LNCaP clone FGC (cell line): Measurements from ENCODE around the gene FCRL5.
A peak's percentile ranks its signal among the peaks of the same experiment; 100 is the strongest.

Experiments
- DNase-seq: peaks from one replicate; pipeline ENCODE4 v3.0.0-alpha.2; 2011; ENCODE audit warnings: low read depth
- H3K4me3 ChIP-seq: 2 replicates; pipeline ENCODE4 v1.5.1; 2011; ENCODE audit warnings: mild to moderate bottlenecking, low read depth, low read length, control low read depth
- TF ChIP-seq, protein P1 (sequence below): IDR thresholded peaks from 2 replicates; pipeline ENCODE4 v1.5.1; 2012; ENCODE audit warnings: mild to moderate bottlenecking; ENCODE audit not compliant: control insufficient read depth, insufficient read depth; ENCODE audit errors: extremely low read depth

Gene FCRL5

DNA sequence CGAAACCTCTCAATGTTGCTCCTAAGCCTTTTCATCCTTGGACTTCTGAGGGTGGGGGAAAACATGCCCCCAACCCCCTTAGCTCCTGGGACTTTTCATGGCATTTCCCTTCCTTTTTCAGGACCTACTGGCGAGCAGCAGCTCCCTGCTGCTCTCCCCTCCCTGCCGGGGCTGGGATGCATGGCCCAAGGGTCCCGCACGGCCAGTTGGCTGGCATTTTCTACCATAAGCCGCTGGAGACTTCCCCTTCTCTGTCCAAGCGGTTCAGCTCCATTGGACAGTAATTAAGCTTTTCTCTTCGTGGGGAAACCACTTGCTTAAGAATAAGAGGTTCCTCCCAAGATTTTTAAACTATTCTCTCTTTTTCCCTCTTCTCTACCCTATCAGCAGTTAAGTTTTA, 52.8 kb downstream of the FCRL5 start:
- no peak overlapping the region for H3K4me3 ChIP-seq
- no peak for DNase-seq
- TF ChIP-seq, protein P1, sequence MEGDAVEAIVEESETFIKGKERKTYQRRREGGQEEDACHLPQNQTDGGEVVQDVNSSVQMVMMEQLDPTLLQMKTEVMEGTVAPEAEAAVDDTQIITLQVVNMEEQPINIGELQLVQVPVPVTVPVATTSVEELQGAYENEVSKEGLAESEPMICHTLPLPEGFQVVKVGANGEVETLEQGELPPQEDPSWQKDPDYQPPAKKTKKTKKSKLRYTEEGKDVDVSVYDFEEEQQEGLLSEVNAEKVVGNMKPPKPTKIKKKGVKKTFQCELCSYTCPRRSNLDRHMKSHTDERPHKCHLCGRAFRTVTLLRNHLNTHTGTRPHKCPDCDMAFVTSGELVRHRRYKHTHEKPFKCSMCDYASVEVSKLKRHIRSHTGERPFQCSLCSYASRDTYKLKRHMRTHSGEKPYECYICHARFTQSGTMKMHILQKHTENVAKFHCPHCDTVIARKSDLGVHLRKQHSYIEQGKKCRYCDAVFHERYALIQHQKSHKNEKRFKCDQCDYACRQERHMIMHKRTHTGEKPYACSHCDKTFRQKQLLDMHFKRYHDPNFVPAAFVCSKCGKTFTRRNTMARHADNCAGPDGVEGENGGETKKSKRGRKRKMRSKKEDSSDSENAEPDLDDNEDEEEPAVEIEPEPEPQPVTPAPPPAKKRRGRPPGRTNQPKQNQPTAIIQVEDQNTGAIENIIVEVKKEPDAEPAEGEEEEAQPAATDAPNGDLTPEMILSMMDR = no peak

GRCh38 chr1:157498736-157499090, 53.6 kb downstream of the FCRL5 start:
- no peak overlapping the region for H3K4me3 ChIP-seq
- DNase-seq = no peak
- TF ChIP-seq, protein P1 = no peak

GRCh38 chr1:157497987-157498735, 54.2 kb downstream of the FCRL5 start:
- no peak for DNase-seq
- TF ChIP-seq, protein P1 = no peak
- no peak overlapping the region for H3K4me3 ChIP-seq

DNA sequence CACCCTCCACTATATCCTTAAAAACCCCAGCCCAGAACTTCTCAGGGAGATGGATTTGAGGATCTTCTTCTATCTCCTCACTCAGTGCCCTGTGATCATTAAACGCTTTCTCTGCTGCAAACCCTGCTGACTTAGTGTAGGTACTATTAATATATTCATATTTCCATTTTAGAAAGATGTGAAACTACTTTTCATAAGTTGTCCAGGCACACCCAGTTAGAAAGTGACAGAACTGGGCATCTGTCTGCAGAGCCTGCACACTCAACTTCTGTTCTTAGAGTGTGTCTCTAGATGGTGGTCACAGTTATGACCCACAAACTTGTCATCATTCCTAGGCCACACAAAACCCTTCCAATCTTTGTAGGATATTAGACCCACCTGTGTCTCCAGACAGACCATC, 55.0 kb downstream of the FCRL5 start:
- no peak overlapping the region for H3K4me3 ChIP-seq
- TF ChIP-seq, protein P1 = no peak
- DNase-seq = no peak

DNA sequence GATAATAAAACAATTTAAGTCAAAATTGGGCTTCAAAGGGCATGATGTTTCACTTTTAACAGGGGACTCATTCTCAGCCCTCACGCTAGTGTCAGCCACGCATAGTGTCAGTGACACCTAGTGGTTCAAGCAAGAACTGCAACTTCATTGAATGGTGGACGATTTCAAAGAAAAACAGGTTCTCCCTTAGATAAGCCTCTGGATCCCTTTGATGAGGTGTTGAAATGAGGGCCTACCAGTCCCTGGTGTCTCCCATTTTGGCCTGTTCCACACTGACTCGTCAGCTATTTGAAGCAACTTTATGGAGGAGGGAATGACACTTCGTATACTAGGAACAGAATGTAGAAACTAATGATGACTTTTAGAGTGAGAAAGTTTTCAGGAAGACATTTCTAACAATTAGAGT, 56.2 kb downstream of the FCRL5 start:
- no peak overlapping the region for H3K4me3 ChIP-seq
- DNase-seq = no peak
- TF ChIP-seq, protein P1 = peak; percentile 83

GRCh38 chr1:157495285-157495684, 57.0 kb downstream of the FCRL5 start:
- no peak for DNase-seq
- TF ChIP-seq, protein P1 = no peak
- no peak overlapping the region for H3K4me3 ChIP-seq

DNA sequence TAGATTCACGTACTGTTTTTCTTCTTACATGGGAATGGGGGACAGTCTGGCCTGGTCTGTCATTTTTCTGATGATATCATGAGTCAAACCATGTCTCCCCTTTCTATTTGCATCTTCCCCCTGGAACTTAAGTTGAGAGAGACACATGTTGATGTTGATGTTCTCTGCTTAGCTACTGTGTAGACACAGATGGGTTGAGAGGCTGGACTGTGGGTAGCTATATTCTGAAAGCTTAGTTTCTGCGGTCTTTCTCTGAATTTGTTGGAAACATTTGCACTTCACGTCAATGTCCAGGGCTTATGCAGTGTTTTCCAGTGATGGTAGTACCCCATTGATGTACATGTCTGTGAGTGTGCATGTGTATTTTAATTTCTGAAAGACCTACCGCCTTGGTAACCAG, 58.2 kb downstream of the FCRL5 start:
- DNase-seq = no peak
- H3K4me3 ChIP-seq = no peak overlapping the region
- TF ChIP-seq, protein P1 = no peak
